H1 (cell line): ENCODE results near the gene DPM3. TPM values are rescaled to one million over a fixed set of nuclear protein-coding genes. Genes with fewer than 3 reads are reported as not detected.

ENCODE experiments used
- RXRA ChIP-seq: IDR thresholded peaks from 2 replicates; pipeline ENCODE4 v1.6.1; 2011; ENCODE audit warnings: low read depth, mild to moderate bottlenecking, low read length, moderate library complexity; ENCODE audit not compliant: insufficient read depth
- polyA plus RNA-seq, 7 experiments: library from polyadenylated mRNA; depleted of rRNA in 3 of 7; stranded (reverse) in 5 of 7; unstranded in 2 of 7; fragments of >200 nt in 5 of 7; fragments of 200-250 nt in 2 of 7; gene quantifications; 1 replicate in 5 of 7; 2 replicates in 1 of 7; 4 replicates in 1 of 7; pipeline versions ENCODE4 v1.2.1 to v1.2.3, GENCODE V29; 2011 to 2013; ENCODE audit warnings: missing spikeins in 2 of 7, mixed read lengths in 2 of 7
- total RNA-seq: library from RNA; stranded (reverse); fragmentation: NEBNext Ultra II Directional; extraction: Animal tissue kit (Norgen Biotek cat#: 25700); gene quantifications from 2 replicates; pipeline ENCODE4 v1.2.1, GENCODE V29; 2021
- TF ChIP-seq, protein P1 (sequence below): IDR thresholded peaks from 2 replicates; pipeline ENCODE4 v1.6.1; 2011; ENCODE audit warnings: low read depth, mild to moderate bottlenecking, low read length; ENCODE audit not compliant: insufficient read depth
- TF ChIP-seq, protein P2 (sequence below): IDR thresholded peaks from 2 replicates; pipeline ENCODE4 v1.6.1; 2012; ENCODE audit warnings: inconsistent platforms

The DPM3 gene
- total and polyA plus RNA-seq, 2 of the 8 experiments (the other 6 are each of a cell fraction or from before 2014, with no cell fraction given), result 44.8 to 227 TPM

DNA sequence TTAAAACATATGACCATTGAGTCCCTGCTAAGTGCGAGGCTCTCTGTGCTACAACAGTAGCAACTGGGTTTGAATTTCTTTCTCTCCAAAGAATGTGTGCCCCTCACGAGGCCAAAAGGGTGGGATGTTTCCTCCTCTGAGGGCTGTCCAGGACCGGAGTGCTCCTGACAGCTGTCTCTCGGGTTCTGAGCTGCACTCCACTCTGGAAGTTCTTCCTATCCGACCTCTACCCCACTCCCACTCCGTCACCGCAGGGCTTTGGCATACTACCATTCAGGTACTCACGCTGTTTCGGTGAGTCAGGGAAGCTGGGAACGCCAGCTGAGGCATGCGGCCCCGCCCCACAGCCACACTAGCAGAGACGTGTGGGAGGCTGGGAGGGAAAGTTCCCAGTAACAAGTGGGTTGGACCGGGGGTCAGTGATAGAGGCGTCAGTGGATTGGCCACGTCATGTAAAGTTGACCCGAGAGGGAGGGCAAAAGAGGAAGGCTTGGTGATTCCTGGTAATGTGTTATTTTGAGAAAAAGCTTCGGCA is 5.4 kb downstream of the DPM3 start (continued):
- TF ChIP-seq, protein P1, sequence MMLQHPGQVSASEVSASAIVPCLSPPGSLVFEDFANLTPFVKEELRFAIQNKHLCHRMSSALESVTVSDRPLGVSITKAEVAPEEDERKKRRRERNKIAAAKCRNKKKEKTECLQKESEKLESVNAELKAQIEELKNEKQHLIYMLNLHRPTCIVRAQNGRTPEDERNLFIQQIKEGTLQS, result no peak
- TF ChIP-seq RXRA, result no peak
- TF ChIP-seq, protein P2, sequence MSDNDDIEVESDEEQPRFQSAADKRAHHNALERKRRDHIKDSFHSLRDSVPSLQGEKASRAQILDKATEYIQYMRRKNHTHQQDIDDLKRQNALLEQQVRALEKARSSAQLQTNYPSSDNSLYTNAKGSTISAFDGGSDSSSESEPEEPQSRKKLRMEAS, result no peak
